IPS DF 6.9 (cell line): Measurements from ENCODE around the gene GPRC6A.
A peak's percentile ranks its signal among the peaks of the same experiment; 100 is the strongest.

Source experiments
- DNase-seq: peaks from one replicate; pipeline ENCODE4 v3.0.0-alpha.2; 2013; ENCODE audit warnings: low read depth, low spot score
- H3K27ac ChIP-seq: one replicate; pipeline ENCODE4 v1.5.1; 2013; ENCODE audit warnings: low read length, control low read depth
- H3K27me3 ChIP-seq: 2 replicates; pipeline ENCODE4 v1.6.1; 2013; ENCODE audit warnings: mild to moderate bottlenecking, low read length; ENCODE audit not compliant: control insufficient read depth, insufficient read depth
- H3K36me3 ChIP-seq: 2 replicates; pipeline ENCODE4 v1.6.1; 2013; ENCODE audit warnings: low read length; ENCODE audit not compliant: control insufficient read depth, insufficient read depth
- H3K4me1 ChIP-seq: 2 replicates; pipeline ENCODE4 v1.6.1; 2013; ENCODE audit warnings: low read length; ENCODE audit not compliant: control insufficient read depth, insufficient read depth
- H3K4me3 ChIP-seq: 2 replicates; pipeline ENCODE4 v1.5.1; 2013; ENCODE audit warnings: mild to moderate bottlenecking, low read length
- H3K9me3 ChIP-seq: 2 replicates; pipeline ENCODE4 v1.6.1; 2013; ENCODE audit warnings: low read length, inconsistent platforms; ENCODE audit not compliant: control insufficient read depth, insufficient read depth
- WGBS: extraction: QIAGEN DNeasy Blood & Tissue Kit; methylation state at CpG from one replicate; pipeline ENCODE4 v1.1.7; 2013; ENCODE audit warnings: mixed read lengths, missing lambda C conversion rate; ENCODE audit not compliant: insufficient read length, insufficient coverage; 5-methylcytosine and 5-hydroxymethylcytosine counted together

The GPRC6A gene, protein sequence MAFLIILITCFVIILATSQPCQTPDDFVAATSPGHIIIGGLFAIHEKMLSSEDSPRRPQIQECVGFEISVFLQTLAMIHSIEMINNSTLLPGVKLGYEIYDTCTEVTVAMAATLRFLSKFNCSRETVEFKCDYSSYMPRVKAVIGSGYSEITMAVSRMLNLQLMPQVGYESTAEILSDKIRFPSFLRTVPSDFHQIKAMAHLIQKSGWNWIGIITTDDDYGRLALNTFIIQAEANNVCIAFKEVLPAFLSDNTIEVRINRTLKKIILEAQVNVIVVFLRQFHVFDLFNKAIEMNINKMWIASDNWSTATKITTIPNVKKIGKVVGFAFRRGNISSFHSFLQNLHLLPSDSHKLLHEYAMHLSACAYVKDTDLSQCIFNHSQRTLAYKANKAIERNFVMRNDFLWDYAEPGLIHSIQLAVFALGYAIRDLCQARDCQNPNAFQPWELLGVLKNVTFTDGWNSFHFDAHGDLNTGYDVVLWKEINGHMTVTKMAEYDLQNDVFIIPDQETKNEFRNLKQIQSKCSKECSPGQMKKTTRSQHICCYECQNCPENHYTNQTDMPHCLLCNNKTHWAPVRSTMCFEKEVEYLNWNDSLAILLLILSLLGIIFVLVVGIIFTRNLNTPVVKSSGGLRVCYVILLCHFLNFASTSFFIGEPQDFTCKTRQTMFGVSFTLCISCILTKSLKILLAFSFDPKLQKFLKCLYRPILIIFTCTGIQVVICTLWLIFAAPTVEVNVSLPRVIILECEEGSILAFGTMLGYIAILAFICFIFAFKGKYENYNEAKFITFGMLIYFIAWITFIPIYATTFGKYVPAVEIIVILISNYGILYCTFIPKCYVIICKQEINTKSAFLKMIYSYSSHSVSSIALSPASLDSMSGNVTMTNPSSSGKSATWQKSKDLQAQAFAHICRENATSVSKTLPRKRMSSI

DNA sequence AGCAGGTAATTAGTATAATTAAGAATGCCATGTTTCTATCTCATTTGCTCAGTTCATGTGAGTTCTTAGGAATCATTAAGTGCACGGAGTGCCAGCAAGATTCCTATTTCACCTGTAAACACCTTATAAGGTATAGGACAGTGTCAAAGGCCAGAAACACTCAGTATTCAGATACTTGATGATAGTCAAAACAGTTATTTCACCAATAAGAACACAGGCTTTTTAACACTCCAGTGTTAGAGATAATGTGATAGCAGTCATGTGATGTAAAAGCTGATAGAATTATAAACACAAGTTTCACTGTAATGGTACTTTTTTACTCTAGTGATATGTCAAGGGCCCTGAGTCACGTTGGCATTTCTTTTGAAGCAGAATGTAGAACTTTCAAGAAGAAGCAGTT lies at the start of gene GPRC6A:
Gene GPRC6A, minus strand, starts transcription at position 101 of the 400 bp plus-strand sequence. Its CDS starts 70 bp downstream, at position 31.
- no peaks in the 10 kb centered on the region for H3K27me3 ChIP-seq
- H3K9me3 ChIP-seq = no peaks in the 10 kb centered on the region
- WGBS = no CpG with 5 or more reads among the region's 2 CpGs
- no peaks in the 10 kb centered on the region; the same call in 1 of the 2 replicates for H3K4me1 ChIP-seq
- DNase-seq = no peak
- no peak within 1 kb of the TSS for H3K4me3 ChIP-seq
- H3K36me3 ChIP-seq = no peaks in the 10 kb centered on the region
- no peak within 1 kb of the TSS for H3K27ac ChIP-seq

DNA sequence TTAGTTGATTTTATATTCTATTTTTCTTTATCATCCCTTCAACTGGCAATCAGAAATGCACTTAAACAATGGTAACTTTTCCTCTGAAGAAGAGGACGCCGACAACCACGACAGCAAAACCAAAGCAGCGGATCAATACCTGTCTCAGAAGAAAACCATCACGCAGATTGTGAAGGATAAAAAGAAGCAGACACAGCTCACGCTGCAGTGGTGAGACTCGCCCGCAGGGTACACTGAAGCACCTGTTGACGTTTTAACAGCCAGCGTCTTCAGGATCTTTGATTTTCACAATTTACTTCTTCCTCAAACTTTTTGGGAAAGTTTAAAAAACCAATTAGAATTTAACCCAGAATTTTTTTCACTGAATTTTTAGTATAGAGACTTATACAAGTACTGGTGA lies 48.9 kb upstream of the GPRC6A start:
- H3K36me3 ChIP-seq = no peaks in the 10 kb centered on the region
- no peaks in the 10 kb centered on the region for H3K9me3 ChIP-seq
- no CpG with 5 or more reads among the region's 10 CpGs for WGBS
- no peaks in the 10 kb centered on the region for H3K4me1 ChIP-seq
- H3K4me3 ChIP-seq = no peak overlapping the region
- H3K27ac ChIP-seq = no peak overlapping the region
- DNase-seq = no peak
- H3K27me3 ChIP-seq = peaks cover 16% of the 10 kb centered on the region

DNA sequence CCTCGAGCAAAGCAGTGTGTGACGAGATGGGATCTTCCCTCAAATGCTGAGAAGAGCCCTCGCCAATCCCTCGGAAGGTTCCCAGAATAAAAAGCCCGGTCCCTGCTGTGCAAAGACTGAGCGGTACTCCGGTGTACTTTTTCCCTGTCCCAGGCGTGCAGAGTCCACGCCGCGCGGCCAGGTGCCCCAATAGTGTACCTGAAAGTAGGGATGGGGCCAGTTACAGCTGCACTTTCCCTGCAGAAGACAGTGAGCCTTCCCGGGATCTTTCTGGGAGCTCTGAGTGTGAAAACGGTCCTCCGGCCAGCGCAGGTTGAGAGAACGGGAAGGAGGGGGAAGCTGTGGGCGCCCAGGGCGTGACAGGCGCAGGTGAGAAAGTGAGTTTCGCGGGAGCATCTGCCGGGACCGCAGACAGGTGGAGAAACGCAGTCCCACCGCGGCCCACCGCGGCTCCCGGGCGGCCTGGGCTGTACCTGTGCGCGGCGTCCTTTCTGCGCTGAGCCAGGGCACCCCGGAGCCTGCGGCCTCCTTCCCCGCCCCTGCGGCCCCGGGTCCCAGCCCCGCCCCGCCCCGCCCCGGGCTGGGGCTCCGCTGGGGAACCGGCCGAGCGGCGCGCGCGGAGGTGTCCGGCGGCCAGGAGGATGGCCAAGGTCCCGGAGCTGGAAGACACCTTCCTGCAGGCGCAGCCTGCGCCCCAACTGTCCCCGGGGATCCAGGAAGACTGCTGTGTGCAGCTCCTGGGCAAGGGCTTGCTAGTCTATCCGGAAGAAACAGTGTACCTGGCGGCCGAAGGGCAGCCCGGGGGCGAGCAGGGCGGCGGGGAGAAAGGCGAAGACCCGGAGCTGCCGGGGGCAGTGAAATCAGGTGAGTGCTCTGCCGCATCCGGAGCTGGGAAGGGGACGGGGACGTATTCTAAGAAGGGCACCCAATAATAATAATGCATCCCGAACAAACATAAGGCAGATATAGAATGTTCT lies 48.0 kb upstream of the GPRC6A start, which contains the start of gene RFX6:
Gene RFX6, plus strand, starts transcription at position 608 of the 977 bp plus-strand sequence. Its CDS starts 34 bp downstream, at position 642.
- H3K4me3 ChIP-seq = peak within 1 kb of the TSS; percentile 84
- no peaks in the 10 kb centered on the region for H3K9me3 ChIP-seq
- peaks cover 16% of the 10 kb centered on the region for H3K27me3 ChIP-seq
- H3K27ac ChIP-seq = no peak within 1 kb of the TSS
- no peaks in the 10 kb centered on the region for H3K4me1 ChIP-seq
- H3K36me3 ChIP-seq = no peaks in the 10 kb centered on the region
- no peak for DNase-seq
- WGBS = no CpG with 5 or more reads among the region's 73 CpGs

DNA sequence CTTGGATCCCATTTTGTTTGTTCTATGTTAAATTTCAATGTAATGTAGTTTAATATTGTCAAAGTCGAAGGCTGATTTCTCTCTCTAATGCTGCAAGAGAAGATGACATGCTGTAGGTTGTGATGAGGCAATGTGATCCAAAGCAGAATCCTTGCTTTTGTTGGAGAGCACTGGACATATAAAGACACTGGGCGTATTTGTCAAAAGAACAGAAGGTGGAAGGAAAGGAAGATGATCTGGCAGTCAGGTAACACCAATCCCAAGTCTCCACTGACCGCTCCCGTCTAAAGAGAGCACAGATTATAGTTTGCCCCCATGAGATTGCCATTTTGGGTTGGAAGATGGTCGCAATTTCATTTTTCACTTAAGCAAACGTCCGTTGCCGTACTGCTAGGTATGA lies 47.2 kb upstream of the GPRC6A start:
- DNase-seq = no peak
- no peaks in the 10 kb centered on the region for H3K9me3 ChIP-seq
- no peaks in the 10 kb centered on the region for H3K4me1 ChIP-seq
- H3K27me3 ChIP-seq = peaks cover 16% of the 10 kb centered on the region
- no CpG with 5 or more reads among the region's 8 CpGs for WGBS
- no peak overlapping the region for H3K27ac ChIP-seq
- H3K4me3 ChIP-seq = peak overlapping the region; percentile 84; the same call in 1 of the 2 replicates
- H3K36me3 ChIP-seq = no peaks in the 10 kb centered on the region

DNA sequence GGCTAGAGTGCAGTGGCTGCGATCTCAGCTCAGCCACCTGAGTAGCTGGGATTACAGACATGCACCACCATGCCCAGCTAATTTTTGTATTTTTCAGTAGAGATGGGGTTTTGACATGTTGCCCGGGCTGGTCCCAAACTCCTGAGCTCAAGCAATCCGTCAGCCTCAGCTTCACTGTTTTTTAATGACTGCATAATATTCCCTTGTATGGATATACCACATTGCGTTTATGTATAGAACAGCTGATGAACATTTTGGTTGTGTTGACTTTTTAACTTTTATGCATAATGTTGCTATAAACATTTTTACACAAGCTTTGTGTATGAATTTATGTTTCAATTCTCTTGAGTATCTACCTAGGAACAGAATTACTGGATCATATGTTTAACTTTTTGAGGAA lies 43.9 kb upstream of the GPRC6A start:
- no peak for DNase-seq
- peaks cover 15% of the 10 kb centered on the region for H3K27me3 ChIP-seq
- H3K4me1 ChIP-seq = no peaks in the 10 kb centered on the region

DNA sequence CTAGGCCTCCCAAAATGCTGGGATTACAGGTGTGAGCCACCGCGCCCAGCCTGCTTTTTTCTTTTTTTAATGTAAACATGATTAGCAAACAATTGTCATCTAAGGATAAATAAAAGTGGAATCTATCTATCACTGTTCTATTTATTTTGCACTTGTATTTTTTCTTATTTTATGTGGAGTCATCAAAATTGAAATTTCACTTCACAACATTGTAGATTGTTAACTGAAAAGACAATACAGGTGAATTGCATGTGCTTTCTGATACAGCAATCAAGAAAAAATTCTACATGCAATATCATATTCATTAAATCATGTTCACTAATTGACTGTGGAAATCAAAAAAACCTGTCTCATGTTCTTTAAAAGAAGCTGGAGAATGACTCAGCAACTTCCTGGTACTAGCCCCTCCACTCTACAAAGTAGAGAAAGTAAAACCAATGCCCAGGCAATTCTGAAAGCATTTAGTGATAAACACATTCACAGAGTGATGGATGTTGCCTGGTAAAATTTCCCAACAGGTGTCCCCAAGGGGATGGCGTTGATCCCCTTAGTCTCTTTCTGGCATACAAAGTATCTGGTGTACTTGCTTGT lies 37.5 kb upstream of the GPRC6A start:
- Histone ChIP-seq H3K4me3 (no peak overlapping the region), H3K36me3 (no peaks in the 10 kb centered on the region), H3K4me1 (no peaks in the 10 kb centered on the region), H3K27ac (no peak overlapping the region), H3K27me3 (no peaks in the 10 kb centered on the region), H3K9me3 (no peaks in the 10 kb centered on the region)
- no peak for DNase-seq
- no CpG with 5 or more reads among the region's 3 CpGs for WGBS

More for the DNA sequence above, 43.9 kb upstream of the GPRC6A start:
- Histone ChIP-seq H3K4me3 (no peak overlapping the region), H3K9me3 (no peaks in the 10 kb centered on the region), H3K27ac (no peak overlapping the region), H3K36me3 (no peaks in the 10 kb centered on the region)
- WGBS = no CpG with 5 or more reads among the region's 4 CpGs

DNA sequence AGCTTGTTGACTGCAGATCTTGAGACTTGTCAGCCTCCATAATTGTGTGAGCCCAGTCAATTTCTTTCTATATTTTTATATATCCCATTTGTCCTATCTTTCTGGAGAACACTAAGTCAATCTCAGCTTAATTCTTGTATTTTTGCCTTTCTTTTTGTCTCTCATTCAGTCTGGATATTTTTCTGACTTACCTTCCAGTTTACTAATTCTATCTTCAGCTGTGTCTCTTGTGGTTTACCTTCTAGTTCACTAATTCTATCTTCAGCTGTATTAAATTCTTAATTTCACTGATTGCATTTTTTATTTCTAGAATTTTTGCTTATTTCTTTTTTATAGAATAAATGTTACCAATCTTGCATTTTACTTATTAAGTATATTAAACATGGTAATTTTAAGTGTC lies 30.4 kb upstream of the GPRC6A start:
- Histone ChIP-seq H3K27ac (no peak overlapping the region), H3K4me3 (no peak overlapping the region), H3K36me3 (no peaks in the 10 kb centered on the region), H3K4me1 (no peaks in the 10 kb centered on the region), H3K27me3 (no peaks in the 10 kb centered on the region), H3K9me3 (no peaks in the 10 kb centered on the region)
- DNase-seq = no peak

DNA sequence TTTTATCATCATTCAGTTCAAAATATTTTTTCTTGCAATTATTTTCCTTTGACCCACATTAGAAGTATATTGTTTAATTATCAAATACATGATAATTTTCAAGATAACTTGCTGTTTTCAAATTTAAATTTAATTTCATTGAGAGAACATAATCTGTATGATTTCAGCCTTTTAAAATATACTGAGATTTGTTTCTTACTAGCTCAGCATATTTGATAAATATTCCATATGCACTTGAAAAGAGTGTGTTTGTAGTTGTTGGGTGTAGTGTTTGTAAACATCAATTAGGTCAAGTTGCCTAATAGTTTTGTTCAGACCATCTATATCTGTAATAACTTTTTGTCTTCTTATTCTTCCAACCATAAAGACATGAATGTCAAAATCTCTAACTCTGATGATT lies 29.2 kb upstream of the GPRC6A start:
- no peak overlapping the region for H3K4me3 ChIP-seq
- DNase-seq = no peak
- H3K36me3 ChIP-seq = no peaks in the 10 kb centered on the region
- H3K4me1 ChIP-seq = no peaks in the 10 kb centered on the region
- no peaks in the 10 kb centered on the region for H3K9me3 ChIP-seq
- H3K27ac ChIP-seq = no peak overlapping the region
- no peaks in the 10 kb centered on the region for H3K27me3 ChIP-seq

DNA sequence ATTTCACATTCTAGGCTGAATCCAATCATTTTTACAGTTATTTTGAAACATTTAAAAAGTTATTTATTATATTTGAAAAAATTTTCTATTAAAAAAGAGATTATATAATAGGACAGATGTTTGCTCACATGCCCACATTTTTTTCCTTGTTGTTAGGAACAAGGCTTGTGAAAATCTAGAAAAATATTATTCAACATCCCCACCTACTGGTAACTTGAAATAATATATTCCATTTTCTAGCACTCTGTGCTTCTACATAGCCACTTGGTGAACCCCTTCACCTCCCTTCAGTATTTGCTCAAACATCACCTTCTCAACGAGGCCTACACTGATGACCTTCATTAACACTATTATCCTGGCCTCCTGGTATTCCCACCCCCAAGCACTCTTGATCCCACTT lies 18.3 kb upstream of the GPRC6A start:
- no CpG with 5 or more reads among the region's 1 CpG for WGBS
- H3K4me1 ChIP-seq = no peaks in the 10 kb centered on the region
- DNase-seq = no peak
- H3K27me3 ChIP-seq = no peaks in the 10 kb centered on the region
- H3K9me3 ChIP-seq = no peaks in the 10 kb centered on the region
- no peak overlapping the region for H3K27ac ChIP-seq
- no peak overlapping the region for H3K4me3 ChIP-seq
- H3K36me3 ChIP-seq = no peaks in the 10 kb centered on the region
